Measurements from ENCODE around the gene PIP.
"Not testable (repeated sequence)": the region's sequence is repeated elsewhere in the genome, so short reads cannot be mapped to it uniquely, and the experiment has no call there.

GRCh38 chr7:143108019-143108418, 23.9 kb upstream of the PIP start:
- TF ChIP-seq POLR2A, CTCF (IDR thresholded peaks at IDR 0.05): not testable (repeated sequence)
